ENCODE results near the gene CLEC4D.
A peak's percentile ranks its signal among the peaks of the same experiment; 100 is the strongest.

CLEC4D gene
- 0 to 0.17 (median 0) reads per million in 3 donors for total RNA-seq

GRCh38 chr12:8513256-8513655, at the start of gene CLEC4D:
TSS of gene CLEC4D (plus strand) at chr12:8513503. CDS start at chr12:8513733, 230 bp downstream.
- Histone ChIP-seq H3K9me3 (ENCODE audit: control insufficient read depth, low read length) (no peaks in the 10 kb centered on the region), H3K27me3 (replicated peaks; ENCODE audit: control insufficient read depth, insufficient read depth, low read length, poor library complexity, severe bottlenecking) (no peaks in the 10 kb centered on the region), H3K36me3 (ENCODE audit: control insufficient read depth, insufficient read depth, low read length) (no peaks in the 10 kb centered on the region), H3K4me1 (ENCODE audit: control insufficient read depth, insufficient read depth, low read length, poor library complexity, severe bottlenecking) (no peaks in the 10 kb centered on the region), H3K4me3 (ENCODE audit: insufficient read depth, low read depth, low read length, poor library complexity, severe bottlenecking) (no peak within 1 kb of the TSS), H3K27ac (ENCODE audit: insufficient read depth, low read length, poor library complexity, severe bottlenecking) (no peak within 1 kb of the TSS)
- DNase-seq: no peak

GRCh38 chr12:8465301-8465996, 47.9 kb upstream of the CLEC4D start:
- no peak for DNase-seq
- H3K4me1 ChIP-seq (ENCODE audit: control insufficient read depth, insufficient read depth, low read length, poor library complexity, severe bottlenecking): no peaks in the 10 kb centered on the region
- no peaks in the 10 kb centered on the region for H3K27me3 ChIP-seq (replicated peaks; ENCODE audit: control insufficient read depth, insufficient read depth, low read length, poor library complexity, severe bottlenecking)
- H3K36me3 ChIP-seq (ENCODE audit: control insufficient read depth, insufficient read depth, low read length): no peaks in the 10 kb centered on the region
- H3K4me3 ChIP-seq (ENCODE audit: insufficient read depth, low read depth, low read length, poor library complexity, severe bottlenecking): no peak overlapping the region
- no peak overlapping the region for H3K27ac ChIP-seq (ENCODE audit: insufficient read depth, low read length, poor library complexity, severe bottlenecking)
- no peaks in the 10 kb centered on the region for H3K9me3 ChIP-seq (ENCODE audit: control insufficient read depth, low read length)

GRCh38 chr12:8466241-8466640, 47.1 kb upstream of the CLEC4D start:
- no peak overlapping the region for H3K27ac ChIP-seq (ENCODE audit: insufficient read depth, low read length, poor library complexity, severe bottlenecking)
- no peak overlapping the region for H3K4me3 ChIP-seq (ENCODE audit: insufficient read depth, low read depth, low read length, poor library complexity, severe bottlenecking)
- no peaks in the 10 kb centered on the region for H3K9me3 ChIP-seq (ENCODE audit: control insufficient read depth, low read length)
- no peaks in the 10 kb centered on the region for H3K36me3 ChIP-seq (ENCODE audit: control insufficient read depth, insufficient read depth, low read length)
- DNase-seq: no peak
- H3K4me1 ChIP-seq (ENCODE audit: control insufficient read depth, insufficient read depth, low read length, poor library complexity, severe bottlenecking): no peaks in the 10 kb centered on the region
- H3K27me3 ChIP-seq (replicated peaks; ENCODE audit: control insufficient read depth, insufficient read depth, low read length, poor library complexity, severe bottlenecking): no peaks in the 10 kb centered on the region

GRCh38 chr12:8471090-8471489, 42.2 kb upstream of the CLEC4D start:
- H3K36me3 ChIP-seq (ENCODE audit: control insufficient read depth, insufficient read depth, low read length): no peaks in the 10 kb centered on the region
- H3K9me3 ChIP-seq (ENCODE audit: control insufficient read depth, low read length): no peaks in the 10 kb centered on the region
- H3K4me1 ChIP-seq (ENCODE audit: control insufficient read depth, insufficient read depth, low read length, poor library complexity, severe bottlenecking): no peaks in the 10 kb centered on the region
- no peak overlapping the region for H3K27ac ChIP-seq (ENCODE audit: insufficient read depth, low read length, poor library complexity, severe bottlenecking)
- no peak overlapping the region for H3K4me3 ChIP-seq (ENCODE audit: insufficient read depth, low read depth, low read length, poor library complexity, severe bottlenecking)
- no peaks in the 10 kb centered on the region for H3K27me3 ChIP-seq (replicated peaks; ENCODE audit: control insufficient read depth, insufficient read depth, low read length, poor library complexity, severe bottlenecking)
- DNase-seq: no peak

- DNase-seq: no peak
- H3K27ac ChIP-seq (ENCODE audit: insufficient read depth, low read length, poor library complexity, severe bottlenecking): no peak overlapping the region
- H3K4me1 ChIP-seq (ENCODE audit: control insufficient read depth, insufficient read depth, low read length, poor library complexity, severe bottlenecking): no peaks in the 10 kb centered on the region
- H3K36me3 ChIP-seq (ENCODE audit: control insufficient read depth, insufficient read depth, low read length): no peaks in the 10 kb centered on the region
- no peaks in the 10 kb centered on the region for H3K27me3 ChIP-seq (replicated peaks; ENCODE audit: control insufficient read depth, insufficient read depth, low read length, poor library complexity, severe bottlenecking)
- H3K9me3 ChIP-seq (ENCODE audit: control insufficient read depth, low read length): no peaks in the 10 kb centered on the region
- H3K4me3 ChIP-seq (ENCODE audit: insufficient read depth, low read depth, low read length, poor library complexity, severe bottlenecking): no peak overlapping the region
Measured at GRCh38 chr12:8475508-8476203, 37.6 kb upstream of the CLEC4D start.

GRCh38 chr12:8482571-8483061, 30.7 kb upstream of the CLEC4D start:
- Histone ChIP-seq H3K4me1 (ENCODE audit: control insufficient read depth, insufficient read depth, low read length, poor library complexity, severe bottlenecking) (no peaks in the 10 kb centered on the region), H3K9me3 (ENCODE audit: control insufficient read depth, low read length) (no peaks in the 10 kb centered on the region), H3K36me3 (ENCODE audit: control insufficient read depth, insufficient read depth, low read length) (no peaks in the 10 kb centered on the region), H3K27ac (ENCODE audit: insufficient read depth, low read length, poor library complexity, severe bottlenecking) (no peak overlapping the region), H3K4me3 (ENCODE audit: insufficient read depth, low read depth, low read length, poor library complexity, severe bottlenecking) (no peak overlapping the region), H3K27me3 (replicated peaks; ENCODE audit: control insufficient read depth, insufficient read depth, low read length, poor library complexity, severe bottlenecking) (no peaks in the 10 kb centered on the region)
- no peak for DNase-seq

GRCh38 chr12:8483079-8483478, 30.2 kb upstream of the CLEC4D start:
- Histone ChIP-seq H3K4me3 (ENCODE audit: insufficient read depth, low read depth, low read length, poor library complexity, severe bottlenecking) (no peak overlapping the region), H3K9me3 (ENCODE audit: control insufficient read depth, low read length) (no peaks in the 10 kb centered on the region), H3K27me3 (replicated peaks; ENCODE audit: control insufficient read depth, insufficient read depth, low read length, poor library complexity, severe bottlenecking) (no peaks in the 10 kb centered on the region), H3K27ac (ENCODE audit: insufficient read depth, low read length, poor library complexity, severe bottlenecking) (no peak overlapping the region), H3K36me3 (ENCODE audit: control insufficient read depth, insufficient read depth, low read length) (no peaks in the 10 kb centered on the region), H3K4me1 (ENCODE audit: control insufficient read depth, insufficient read depth, low read length, poor library complexity, severe bottlenecking) (no peaks in the 10 kb centered on the region)
- no peak for DNase-seq

GRCh38 chr12:8491646-8492530, 21.4 kb upstream of the CLEC4D start:
- Histone ChIP-seq H3K9me3 (ENCODE audit: control insufficient read depth, low read length) (no peaks in the 10 kb centered on the region), H3K4me3 (ENCODE audit: insufficient read depth, low read depth, low read length, poor library complexity, severe bottlenecking) (no peak overlapping the region), H3K27me3 (replicated peaks; ENCODE audit: control insufficient read depth, insufficient read depth, low read length, poor library complexity, severe bottlenecking) (no peaks in the 10 kb centered on the region), H3K4me1 (ENCODE audit: control insufficient read depth, insufficient read depth, low read length, poor library complexity, severe bottlenecking) (peaks cover 4% of the 10 kb centered on the region), H3K36me3 (ENCODE audit: control insufficient read depth, insufficient read depth, low read length) (no peaks in the 10 kb centered on the region), H3K27ac (ENCODE audit: insufficient read depth, low read length, poor library complexity, severe bottlenecking) (no peak overlapping the region)
- DNase-seq: no peak

GRCh38 chr12:8493084-8493483, 20.2 kb upstream of the CLEC4D start:
- Histone ChIP-seq H3K4me3 (ENCODE audit: insufficient read depth, low read depth, low read length, poor library complexity, severe bottlenecking) (no peak overlapping the region), H3K27ac (ENCODE audit: insufficient read depth, low read length, poor library complexity, severe bottlenecking) (no peak overlapping the region), H3K27me3 (replicated peaks; ENCODE audit: control insufficient read depth, insufficient read depth, low read length, poor library complexity, severe bottlenecking) (no peaks in the 10 kb centered on the region), H3K36me3 (ENCODE audit: control insufficient read depth, insufficient read depth, low read length) (no peaks in the 10 kb centered on the region), H3K9me3 (ENCODE audit: control insufficient read depth, low read length) (no peaks in the 10 kb centered on the region), H3K4me1 (ENCODE audit: control insufficient read depth, insufficient read depth, low read length, poor library complexity, severe bottlenecking) (peaks cover 4% of the 10 kb centered on the region)
- peak in 1 of 3 donors; percentile 15 for DNase-seq

Measured in effector memory CD4-positive, alpha-beta T cell (primary cell).